K562 (cell line): ENCODE data around the gene LATS2. TPM values are rescaled to one million over a fixed set of nuclear protein-coding genes. Genes with fewer than 3 reads are reported as not detected.

Experiments
- ATAC-seq: fragments of 200-7000 bp; cut with Tn5 transposase; 3 replicates; pipeline ENCODE4 v1.9.1; 2020; ENCODE audit warnings: moderate library complexity
- BruUV-seq: library from RNA; stranded (reverse); fragments of 400-500 nt; replicated peaks from 2 replicates; lab custom pipeline; 2021; lab: Mats Ljungman, UMichigan
- CTCF ChIA-PET: fragments of 300-600 bp; formaldehyde crosslinking; extraction: SDS; loops from one replicate; lab custom pipeline; 2021; ENCODE audit warnings: low intra/inter-chr PET ratio; lab: Yijun Ruan, JAX
- POLR2A ChIA-PET: fragments of 300-600, 350-650 bp; sonication (Branson Sonifier 250); formaldehyde crosslinking; extraction: SDS; loops from one replicate; lab custom pipeline; 2021; ENCODE audit warnings: antibody characterized with exemption, inconsistent platforms; lab: Yijun Ruan, JAX
- DNase-seq, 4 experiments: peaks; one replicate each; pipeline versions ENCODE4 v3.0.0 to v3.0.0-alpha.2; 2011 to 2018; ENCODE audit warnings: low spot score in 3 of 4, mixed read lengths in 3 of 4; ENCODE audit errors: extremely low read depth in 1 of 4
- FAIRE-seq: peaks from 2 replicates; lab custom pipeline; 2011; peaks lifted over from hg19 to GRCh38; lab: Jason Lieb, UNC
- H2AFZ ChIP-seq: 2 replicates; pipeline ENCODE4 v1.6.0; 2011; ENCODE audit warnings: low read depth, low read length, control low read depth, inconsistent platforms
- H3K27ac ChIP-seq: fragments of 200-600 bp; 3 replicates; pipeline ENCODE4 v1.8.0; 2011; ENCODE audit warnings: low read depth, mild to moderate bottlenecking, control low read depth, inconsistent platforms, low read length, moderate library complexity, mixed read lengths; ENCODE audit errors: extremely low read depth
- H3K27me3 ChIP-seq, 2 experiments: fragments of 300-600 bp in 1 of 2; 2 replicates in 1 of 2; 3 replicates in 1 of 2; pipeline versions ENCODE4 v1.6.0 to v1.8.0; 2011; ENCODE audit warnings: inconsistent platforms in 2 of 2, low read length in 2 of 2, mild to moderate bottlenecking in 1 of 2, mixed read lengths in 1 of 2, moderate library complexity in 1 of 2; ENCODE audit not compliant: control insufficient read depth in 2 of 2, insufficient read depth in 2 of 2
- H3K36me3 ChIP-seq: fragments of 300-600 bp; 3 replicates; pipeline ENCODE4 v1.8.0; 2011; ENCODE audit warnings: mild to moderate bottlenecking, low read length, inconsistent platforms; ENCODE audit not compliant: control insufficient read depth, insufficient read depth
- H3K4me1 ChIP-seq, 2 experiments: fragments of 200-600 bp in 1 of 2; replicated peaks in 1 of 2; 2 replicates in 1 of 2; 3 replicates in 1 of 2; pipeline versions ENCODE4 v1.5.1 to v1.8.0; 2011; ENCODE audit warnings: inconsistent platforms in 2 of 2, low read length in 2 of 2, mild to moderate bottlenecking in 1 of 2, mixed read lengths in 1 of 2, moderate library complexity in 1 of 2; ENCODE audit not compliant: control insufficient read depth in 2 of 2, insufficient read depth in 2 of 2
- H3K4me2 ChIP-seq: 2 replicates; pipeline ENCODE4 v1.6.1; 2011; ENCODE audit warnings: low read length, control low read depth, inconsistent platforms, mixed read lengths; ENCODE audit not compliant: insufficient read depth
- H3K4me3 ChIP-seq: fragments of 200-600 bp; sonication (generic), shearing (Covaris generic); 2 replicates; pipeline ENCODE4 v1.5.1; 2016; ENCODE audit warnings: control low read depth, inconsistent platforms
- H3K79me2 ChIP-seq: fragments of 200-600 bp; 3 replicates; pipeline ENCODE4 v1.8.0; 2011; ENCODE audit warnings: low read length, inconsistent platforms; ENCODE audit not compliant: control insufficient read depth, insufficient read depth
- H3K9ac ChIP-seq, 2 experiments: 2 replicates each; pipeline versions ENCODE4 v1.6.0 to v1.6.1; 2011; ENCODE audit warnings: low read depth in 2 of 2, low read length in 2 of 2, control low read depth in 1 of 2, inconsistent platforms in 1 of 2, mild to moderate bottlenecking in 1 of 2, mixed read lengths in 1 of 2; ENCODE audit not compliant: insufficient read depth in 1 of 2
- H3K9me1 ChIP-seq: one replicate; pipeline ENCODE4 v1.6.0; 2011; ENCODE audit warnings: inconsistent platforms, mild to moderate bottlenecking, low read length, moderate library complexity; ENCODE audit not compliant: control insufficient read depth, insufficient read depth
- H3K9me3 ChIP-seq: replicated peaks from 2 replicates; pipeline ENCODE4 v1.5.1; 2011; ENCODE audit warnings: low read depth, low read length, inconsistent platforms; ENCODE audit not compliant: control insufficient read depth, insufficient read depth
- H4K20me1 ChIP-seq: replicated peaks from 2 replicates; pipeline ENCODE4 v1.6.1; 2011; ENCODE audit warnings: low read length, inconsistent platforms, mixed read lengths; ENCODE audit not compliant: control insufficient read depth, insufficient read depth
- C11orf30 ChIP-seq: fragments of 450-650 bp; IDR thresholded peaks from 2 replicates; pipeline ENCODE4 v1.6.1; 2016; ENCODE audit warnings: low read depth, mild to moderate bottlenecking
- FOXO4 ChIP-seq: fragments of 450-650 bp; formaldehyde crosslinking; IDR thresholded peaks from 2 replicates; pipeline ENCODE4 v1.4.0; 2020; ENCODE audit warnings: mild to moderate bottlenecking, moderate library complexity
- MAX ChIP-seq: sonication (generic); formaldehyde crosslinking; IDR thresholded peaks from 2 replicates; pipeline ENCODE4 v1.9.0; 2022; ENCODE audit warnings: mild to moderate bottlenecking, missing genetic modification reagents
- PRPF4 ChIP-seq: fragments of 200-400 bp; formaldehyde crosslinking; IDR thresholded peaks from one replicate; pipeline ENCODE4 v1.6.1; 2017; ENCODE audit warnings: low read length, low read depth, mild to moderate bottlenecking; ENCODE audit not compliant: insufficient read depth, poor library complexity, severe bottlenecking
- SMARCC2 ChIP-seq: fragments of 450-650 bp; IDR thresholded peaks from 2 replicates; pipeline ENCODE4 v1.6.1; 2017; ENCODE audit warnings: antibody characterized with exemption, moderate library complexity, mild to moderate bottlenecking, low read depth
- ZKSCAN8 ChIP-seq: fragments of 200-800 bp; sonication (Bioruptor generic); IDR thresholded peaks from 2 replicates; pipeline ENCODE4 v1.6.1; 2016; ENCODE audit warnings: missing genetic modification characterization, missing compliant biosample characterization
- ZNF316 ChIP-seq: fragments of 450-650 bp; IDR thresholded peaks from 2 replicates; pipeline ENCODE4 v1.6.1; 2016
- WGBS: fragments of 100-300 bp; shearing (Covaris generic); methylation state at CpG from one replicate; pipeline ENCODE4 v1.1.6; 2016; ENCODE audit warnings: low coverage, mixed read lengths; ENCODE audit not compliant: insufficient coverage; ENCODE audit errors: missing lambda C conversion rate; 5-methylcytosine and 5-hydroxymethylcytosine counted together
- in situ Hi-C: fragments of 300-500 bp; cut with MboI; formaldehyde crosslinking; loops from 4 replicates; pipeline ENCODE4 v1.15.0; 2018; ENCODE audit warnings: inconsistent platforms, mixed read lengths
- intact Hi-C: fragments of 100-400 bp; cut with micrococcal nuclease; formaldehyde crosslinking; loops from 2 replicates; pipeline ENCODE4 v1.14.2; 2022
- polyA plus RNA-seq, 8 experiments: library from polyadenylated mRNA; depleted of rRNA in 4 of 8; stranded (reverse) in 5 of 8; unstranded in 3 of 8; fragments of >200 nt; fragmentation: Nextera tagmentation in 2 of 8; fragmentation: Illumina TruSeq in 1 of 8; extraction: Ambion mirVana in 2 of 8; extraction: Trizol in 1 of 8; gene quantifications; 2 replicates each; pipeline versions ENCODE4 v1.2.1 to v1.2.3, GENCODE V29; 2011 to 2014; ENCODE audit warnings: inconsistent platforms in 1 of 8, missing spikeins in 1 of 8
- total RNA-seq, 7 experiments: library from RNA; depleted of rRNA in 6 of 7; stranded (reverse); fragments of >200 nt in 6 of 7; fragmentation: Illumina TruSeq in 2 of 7; extraction: Trizol in 2 of 7; gene quantifications; 2 replicates each; pipeline versions ENCODE4 v1.2.1 to v1.2.3, GENCODE V29; 2011 to 2021; ENCODE audit warnings: low replicate concordance in 1 of 7

LATS2 gene
- total and polyA plus RNA-seq, 9 of the 15 experiments (the other 6 are each of a cell fraction or from before 2014, with no cell fraction given): 0.18 to 3.7 (median 0.76) TPM

- DNase-seq (no peak), ATAC-seq (no peak), FAIRE-seq (no peak)
- no peak overlapping the region for H3K4me2 ChIP-seq
- no peak overlapping the region for H3K4me3 ChIP-seq
- ChIA-PET CTCF (no interaction called here), POLR2A (no interaction called here)
- no peak overlapping the region for H2AFZ ChIP-seq
- no peak overlapping the region for H3K27ac ChIP-seq
- H3K79me2 ChIP-seq: no peaks in the 10 kb centered on the region
- in situ Hi-C loops (no loop called here), intact Hi-C loops (no loop called here)
- H3K9ac ChIP-seq: no peak overlapping the region
- TF ChIP-seq FOXO4: no peak
- TF ChIP-seq C11orf30: peak; percentile 59
- TF ChIP-seq SMARCC2: no peak
- TF ChIP-seq PRPF4: no peak
- no peak for TF ChIP-seq ZKSCAN8 (CRISPR knock-in tag)
- TF ChIP-seq MAX (CRISPR knock-in tag): no peak
- peak; percentile 76 for TF ChIP-seq ZNF316
- H3K9me1 ChIP-seq: no peaks in the 10 kb centered on the region
- no peaks in the 10 kb centered on the region for H3K36me3 ChIP-seq
- H4K20me1 ChIP-seq: no peaks in the 10 kb centered on the region
- H3K4me1 ChIP-seq: peaks cover 3 to 7% of the 10 kb centered on the region in 2 experiments; a peak in 3 of 5 replicates
- 0% methylated on average over 1 of the region's 1 CpG for WGBS
- no TSS peak for BruUV-seq
- no peaks in the 10 kb centered on the region for H3K9me3 ChIP-seq
- no peaks in the 10 kb centered on the region; a peak in 1 of 5 replicates for H3K27me3 ChIP-seq
Observed at GRCh38 chr13:21000647-21001046, 60.7 kb downstream of the LATS2 start.
